ENCODE data around the gene FOXL1.

Gene FOXL1

DNA sequence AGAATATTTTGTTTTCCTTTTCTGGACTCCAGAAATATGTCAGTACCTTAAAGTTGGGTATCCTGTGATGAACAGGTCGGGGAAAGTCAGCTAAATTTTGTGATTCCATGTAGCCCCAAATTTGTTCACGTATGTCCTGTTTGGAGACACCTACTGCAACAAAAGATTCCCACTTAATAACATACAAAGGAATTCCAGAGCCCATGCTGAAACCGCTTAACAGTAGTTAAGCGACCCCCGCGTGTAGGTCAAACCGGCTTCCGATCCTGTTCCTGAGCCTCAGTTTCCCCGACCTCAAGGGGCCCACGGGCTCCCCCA, 23.8 kb upstream of the FOXL1 start:
- H3K9me3 ChIP-seq (ENCODE audit: low read depth, low read length): no peaks in the 10 kb centered on the region
- H3K27ac ChIP-seq: peak overlapping the region; percentile 46; the same call in 1 of the 2 replicates
- H3K4me3 ChIP-seq: peak overlapping the region; percentile 81
- no peak for DNase-seq (ENCODE audit: low read depth, low spot score)
- H3K36me3 ChIP-seq (ENCODE audit: insufficient read depth, low read length): no peaks in the 10 kb centered on the region
- no peak for TF ChIP-seq POLR2AphosphoS5 (IDR thresholded peaks at IDR 0.05; ENCODE audit: borderline replicate concordance, low read depth, low read length)
- no peak for TF ChIP-seq EZH2 (IDR thresholded peaks at IDR 0.05)
- no peak for TF ChIP-seq FOXP2 (optimal IDR thresholded peaks at IDR 0.05; ENCODE audit: control extremely low read depth, extremely low read length, insufficient read depth)
- peak overlapping the region; percentile 89 for H3K9ac ChIP-seq (ENCODE audit: insufficient read length)

DNA sequence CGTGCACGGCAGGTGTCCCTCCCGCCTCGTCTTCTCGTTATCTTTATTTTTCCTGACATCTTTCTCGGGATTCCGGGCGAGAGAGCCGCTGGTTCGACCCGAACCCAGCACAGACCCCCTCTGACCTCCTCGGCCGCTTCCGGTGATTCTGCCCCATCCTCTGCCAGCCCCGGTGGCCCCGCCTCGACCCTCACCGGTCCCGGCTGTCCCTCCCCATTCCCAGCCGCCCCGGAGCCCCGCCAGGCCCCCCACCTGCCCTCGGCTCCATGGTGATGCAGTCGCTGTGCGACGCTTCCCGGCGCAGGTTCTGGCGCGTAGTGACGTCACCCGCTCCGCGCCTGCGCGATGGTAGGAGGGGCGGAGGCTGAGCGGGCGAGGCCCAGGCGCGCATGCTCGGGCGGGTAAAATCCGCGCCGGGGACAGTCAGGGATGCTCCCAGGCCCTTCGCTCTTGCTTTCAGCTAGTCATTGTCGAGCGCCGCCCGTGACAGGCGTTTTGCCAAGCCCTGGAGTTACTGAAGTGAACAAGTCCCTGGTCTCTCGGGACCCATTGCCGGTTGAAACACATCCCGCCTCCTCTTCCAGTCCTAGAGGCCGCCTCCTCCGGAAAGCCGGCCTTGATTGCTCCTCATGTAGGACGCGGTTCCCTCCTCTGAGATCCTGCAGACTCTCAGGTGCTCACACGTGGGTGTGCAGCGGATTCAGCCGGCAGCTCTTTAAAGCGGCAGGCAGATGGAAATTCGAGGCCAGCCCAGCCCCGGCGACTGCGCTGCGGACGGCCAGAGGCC, 23.2 kb upstream of the FOXL1 start, which contains the start of gene MTHFSD:
TSS of gene MTHFSD (minus strand) at position 319 of the 787 bp plus-strand sequence. CDS start at position 268, 51 bp downstream.
- TF ChIP-seq POLR2AphosphoS5 (IDR thresholded peaks at IDR 0.05; ENCODE audit: borderline replicate concordance, low read depth, low read length) (peak; percentile 81), FOXP2 (optimal IDR thresholded peaks at IDR 0.05; ENCODE audit: control extremely low read depth, extremely low read length, insufficient read depth) (no peak), EZH2 (IDR thresholded peaks at IDR 0.05) (no peak)
- Histone ChIP-seq H3K36me3 (ENCODE audit: insufficient read depth, low read length) (no peaks in the 10 kb centered on the region), H3K4me3 (peak within 1 kb of the TSS; percentile 81), H3K9ac (ENCODE audit: insufficient read length) (peak within 1 kb of the TSS; percentile 89), H3K27ac (peak within 1 kb of the TSS; percentile 46; the same call in 1 of the 2 replicates), H3K9me3 (ENCODE audit: low read depth, low read length) (no peaks in the 10 kb centered on the region)
- no peak for DNase-seq (ENCODE audit: low read depth, low spot score)

DNA sequence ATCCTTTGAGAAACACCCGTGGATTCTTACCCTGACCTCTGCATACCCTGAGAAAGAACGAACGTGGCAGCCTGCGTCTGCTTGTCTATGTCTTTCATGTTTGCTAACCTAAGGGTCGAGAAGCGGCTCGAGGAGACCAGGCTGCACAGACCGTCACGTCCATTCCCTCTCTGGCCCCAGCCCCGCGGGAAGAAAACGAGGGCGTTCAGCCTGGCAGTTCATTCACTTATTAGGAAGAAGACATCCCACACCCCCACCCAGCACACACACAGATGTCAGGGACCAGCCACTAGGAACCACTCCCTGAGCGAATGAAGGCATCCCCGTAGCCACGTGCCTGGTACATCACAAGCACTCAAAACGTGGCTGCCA, 22.7 kb upstream of the FOXL1 start:
- Histone ChIP-seq H3K27ac (no peak overlapping the region), H3K9ac (ENCODE audit: insufficient read length) (peak overlapping the region; percentile 23), H3K9me3 (ENCODE audit: low read depth, low read length) (no peaks in the 10 kb centered on the region), H3K36me3 (ENCODE audit: insufficient read depth, low read length) (no peaks in the 10 kb centered on the region), H3K4me3 (peak overlapping the region; percentile 81)
- TF ChIP-seq POLR2AphosphoS5 (IDR thresholded peaks at IDR 0.05; ENCODE audit: borderline replicate concordance, low read depth, low read length): no peak
- DNase-seq (ENCODE audit: low read depth, low spot score): no peak

DNA sequence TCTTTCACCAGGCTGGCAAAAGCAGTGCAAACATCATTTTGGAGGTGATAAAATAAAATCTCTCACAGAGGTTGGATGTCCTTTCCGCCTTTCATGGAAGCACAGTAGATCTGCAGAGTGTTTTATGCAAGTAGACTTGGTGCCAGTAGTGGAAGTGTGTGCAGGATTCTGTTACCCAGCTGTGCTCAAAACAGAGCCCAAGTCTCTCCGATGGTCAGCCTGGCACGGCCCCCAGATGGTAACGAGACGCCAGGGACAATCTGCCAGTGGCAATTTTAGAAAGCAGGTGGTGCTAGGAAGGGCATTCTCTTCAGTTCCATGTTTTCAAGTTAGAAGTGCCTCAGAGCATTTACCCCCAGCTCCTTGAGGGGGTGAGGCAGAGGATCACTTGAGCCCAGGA, 21.8 kb upstream of the FOXL1 start:
- TF ChIP-seq POLR2AphosphoS5 (IDR thresholded peaks at IDR 0.05; ENCODE audit: borderline replicate concordance, low read depth, low read length) (no peak), EZH2 (IDR thresholded peaks at IDR 0.05) (no peak), FOXP2 (optimal IDR thresholded peaks at IDR 0.05; ENCODE audit: control extremely low read depth, extremely low read length, insufficient read depth) (no peak)
- H3K9ac ChIP-seq (ENCODE audit: insufficient read length): no peak overlapping the region
- no peak overlapping the region for H3K4me3 ChIP-seq
- no peaks in the 10 kb centered on the region for H3K9me3 ChIP-seq (ENCODE audit: low read depth, low read length)
- no peak for DNase-seq (ENCODE audit: low read depth, low spot score)
- no peak overlapping the region for H3K27ac ChIP-seq
- H3K36me3 ChIP-seq (ENCODE audit: insufficient read depth, low read length): no peaks in the 10 kb centered on the region

DNA sequence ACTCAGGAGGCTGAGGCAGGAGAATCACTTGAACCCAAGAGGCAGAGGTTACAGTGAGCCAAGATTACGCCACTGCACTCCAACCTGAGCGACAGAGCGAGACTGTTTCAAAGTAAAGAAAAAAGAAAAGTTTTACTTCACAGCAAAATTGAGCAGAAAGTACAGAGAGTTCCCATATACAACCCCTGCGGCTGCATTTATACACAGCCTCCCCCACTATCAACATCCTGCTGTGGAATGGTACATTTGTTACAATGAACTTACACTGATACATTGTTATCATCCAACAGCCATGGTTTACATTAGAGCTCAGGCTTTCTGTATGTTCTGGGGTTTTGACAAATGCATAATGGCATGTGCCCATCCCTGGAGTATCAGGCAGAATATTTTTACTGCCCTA, 20.8 kb upstream of the FOXL1 start:
- H3K9me3 ChIP-seq (ENCODE audit: low read depth, low read length): no peaks in the 10 kb centered on the region
- H3K27ac ChIP-seq: no peak overlapping the region
- no peak overlapping the region for H3K9ac ChIP-seq (ENCODE audit: insufficient read length)
- H3K4me3 ChIP-seq: no peak overlapping the region
- no peaks in the 10 kb centered on the region for H3K36me3 ChIP-seq (ENCODE audit: insufficient read depth, low read length)
- no peak for DNase-seq (ENCODE audit: low read depth, low spot score)
- TF ChIP-seq FOXP2 (optimal IDR thresholded peaks at IDR 0.05; ENCODE audit: control extremely low read depth, extremely low read length, insufficient read depth) (no peak), EZH2 (IDR thresholded peaks at IDR 0.05) (no peak), POLR2AphosphoS5 (IDR thresholded peaks at IDR 0.05; ENCODE audit: borderline replicate concordance, low read depth, low read length) (no peak)

DNA sequence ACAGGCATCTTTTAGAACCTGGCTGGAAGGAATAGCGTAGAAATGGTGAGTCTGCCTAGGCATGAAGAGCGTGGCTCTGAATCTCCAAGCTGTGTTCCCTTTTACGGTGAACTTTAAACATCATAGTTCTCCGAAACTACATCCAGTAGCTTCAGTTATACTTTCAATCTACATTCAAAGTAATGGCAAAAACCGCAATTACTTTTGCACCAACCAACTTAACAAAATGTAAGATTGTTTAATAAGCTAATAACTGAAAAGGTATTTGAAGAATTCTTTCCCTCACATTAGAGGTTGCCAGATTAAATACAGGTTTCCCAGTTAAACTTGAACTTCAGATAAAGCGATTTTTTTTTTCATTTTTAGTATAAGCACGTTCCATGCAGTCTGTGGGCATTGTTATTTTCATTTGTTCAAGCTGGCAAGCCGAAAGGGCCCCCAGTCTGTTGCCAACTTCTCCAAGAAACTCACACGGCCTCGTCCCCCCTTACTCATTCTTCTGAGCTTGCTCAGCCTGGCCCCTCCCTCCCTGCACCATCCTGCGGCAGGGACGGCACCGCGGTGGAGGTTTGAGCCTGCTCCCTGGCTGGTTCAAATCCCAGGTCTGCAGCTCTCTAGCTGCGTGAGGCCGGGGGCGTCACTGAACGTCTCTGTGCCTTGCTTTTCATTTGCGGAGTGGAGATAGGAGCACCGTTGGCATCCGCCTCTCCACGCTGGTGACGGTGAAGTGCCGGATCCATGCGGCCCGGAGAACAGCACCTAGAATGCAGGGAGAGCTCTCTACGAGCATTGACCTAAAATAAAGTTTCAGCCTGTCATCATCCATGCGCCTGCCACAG, 19.8 kb upstream of the FOXL1 start:
- no peaks in the 10 kb centered on the region for H3K36me3 ChIP-seq (ENCODE audit: insufficient read depth, low read length)
- no peaks in the 10 kb centered on the region for H3K9me3 ChIP-seq (ENCODE audit: low read depth, low read length)
- no peak overlapping the region for H3K4me3 ChIP-seq
- TF ChIP-seq FOXP2 (optimal IDR thresholded peaks at IDR 0.05; ENCODE audit: control extremely low read depth, extremely low read length, insufficient read depth): no peak
- TF ChIP-seq EZH2 (IDR thresholded peaks at IDR 0.05): no peak
- H3K27ac ChIP-seq: no peak overlapping the region
- H3K9ac ChIP-seq (ENCODE audit: insufficient read length): no peak overlapping the region
- no peak for DNase-seq (ENCODE audit: low read depth, low spot score)

DNA sequence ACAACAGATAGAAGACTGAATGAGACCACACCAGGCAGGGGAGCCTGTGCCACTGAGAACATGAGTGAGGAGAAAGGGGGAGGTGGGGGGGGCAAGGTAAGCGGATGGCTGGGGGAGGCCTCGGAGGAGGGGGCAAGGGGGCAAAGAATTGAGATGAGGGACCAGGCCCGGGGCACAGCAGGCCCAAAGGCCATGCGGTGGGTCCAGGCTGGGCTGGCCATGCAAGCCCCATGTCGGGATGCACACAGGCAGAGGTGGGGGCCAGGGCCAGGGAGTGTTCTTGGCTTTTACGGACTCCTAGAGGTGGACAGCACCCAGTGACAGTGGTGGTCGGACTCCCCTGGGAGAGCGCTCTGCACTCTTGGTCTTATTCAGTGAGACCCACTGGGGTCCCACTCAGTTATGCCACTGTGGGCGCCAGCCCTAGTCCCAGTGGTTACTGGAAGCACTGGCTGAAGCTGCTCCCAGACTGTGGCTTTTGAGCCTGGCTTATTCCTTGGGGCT, 18.5 kb upstream of the FOXL1 start:
- Histone ChIP-seq H3K9me3 (ENCODE audit: low read depth, low read length) (no peaks in the 10 kb centered on the region), H3K4me3 (no peak overlapping the region), H3K9ac (ENCODE audit: insufficient read length) (no peak overlapping the region), H3K27ac (no peak overlapping the region), H3K36me3 (ENCODE audit: insufficient read depth, low read length) (no peaks in the 10 kb centered on the region)
- no peak for DNase-seq (ENCODE audit: low read depth, low spot score)
- TF ChIP-seq EZH2 (IDR thresholded peaks at IDR 0.05): no peak
- no peak for TF ChIP-seq FOXP2 (optimal IDR thresholded peaks at IDR 0.05; ENCODE audit: control extremely low read depth, extremely low read length, insufficient read depth)
- TF ChIP-seq POLR2AphosphoS5 (IDR thresholded peaks at IDR 0.05; ENCODE audit: borderline replicate concordance, low read depth, low read length): no peak

DNA sequence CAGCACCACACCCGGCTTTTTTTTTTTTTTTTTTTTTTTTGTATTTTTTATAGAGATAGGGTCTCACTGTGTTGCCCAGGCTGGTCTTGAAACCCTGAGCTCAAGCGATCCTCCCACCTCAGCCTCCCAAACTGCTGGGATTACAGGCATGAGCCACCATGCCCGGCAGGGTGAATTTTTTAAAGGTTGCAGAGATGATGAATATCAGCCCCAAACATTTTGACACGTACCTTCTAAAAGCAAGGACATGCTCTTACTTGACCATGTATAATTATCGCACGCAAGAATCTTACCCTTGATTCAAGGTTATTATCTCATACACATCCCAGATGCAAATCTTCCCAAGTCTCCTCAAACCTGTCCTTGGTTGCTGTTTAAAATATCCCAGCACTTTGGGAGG, 16.0 kb upstream of the FOXL1 start:
- Histone ChIP-seq H3K9me3 (ENCODE audit: low read depth, low read length) (no peaks in the 10 kb centered on the region), H3K4me3 (no peak overlapping the region), H3K27ac (no peak overlapping the region), H3K36me3 (ENCODE audit: insufficient read depth, low read length) (no peaks in the 10 kb centered on the region), H3K9ac (ENCODE audit: insufficient read length) (no peak overlapping the region)
- no peak for TF ChIP-seq POLR2AphosphoS5 (IDR thresholded peaks at IDR 0.05; ENCODE audit: borderline replicate concordance, low read depth, low read length)
- no peak for TF ChIP-seq FOXP2 (optimal IDR thresholded peaks at IDR 0.05; ENCODE audit: control extremely low read depth, extremely low read length, insufficient read depth)
- TF ChIP-seq EZH2 (IDR thresholded peaks at IDR 0.05): no peak
- DNase-seq (ENCODE audit: low read depth, low spot score): no peak
